GM12878 (cell line): Measurements from ENCODE around the gene FCGBP. TPM values are rescaled to one million over a fixed set of nuclear protein-coding genes. Genes with fewer than 3 reads are reported as not detected.

ENCODE experiments used
- ATAC-seq: fragments of 200-7000 bp; cut with Tn5 transposase; 3 replicates; pipeline ENCODE4 v1.9.1; 2020; ENCODE audit warnings: mild to moderate bottlenecking, moderate library complexity
- BruUV-seq: library from RNA; stranded (reverse); fragments of 400-500 nt; replicated peaks from 2 replicates; lab custom pipeline; 2021; lab: Mats Ljungman, UMichigan
- CTCF ChIA-PET: fragments of 300-600 bp; sonication (Branson Sonifier 250); formaldehyde crosslinking; extraction: SDS; loops from one replicate; lab custom pipeline; 2021; ENCODE audit warnings: inconsistent platforms; lab: Yijun Ruan, JAX
- POLR2A ChIA-PET: fragments of 350-600 bp; formaldehyde crosslinking; extraction: SDS; loops from one replicate; lab custom pipeline; 2021; ENCODE audit warnings: inconsistent platforms; lab: Charles Lee
- RAD21 ChIA-PET: fragments of 300-600 bp; sonication (Branson Sonifier 250); formaldehyde crosslinking; loops from one replicate; lab custom pipeline; 2023; ENCODE audit warnings: antibody characterized with exemption; ENCODE audit not compliant: unreplicated experiment; lab: Charles Lee
- SMC1A ChIA-PET: fragments of 300-600 bp; sonication (Branson Sonifier 250); formaldehyde crosslinking; loops from one replicate; lab custom pipeline; 2023; ENCODE audit not compliant: unreplicated experiment, uncharacterized antibody; lab: Charles Lee
- DNase-seq: peaks from one replicate; pipeline ENCODE4 v3.0.0-alpha.2; 2011; ENCODE audit warnings: low read depth, low spot score
- FAIRE-seq: peaks from 3 replicates; lab custom pipeline; 2011; peaks lifted over from hg19 to GRCh38; lab: Jason Lieb, UNC
- H2AFZ ChIP-seq: 2 replicates; pipeline ENCODE4 v1.6.0; 2011; ENCODE audit warnings: low read depth, low read length, control low read depth; ENCODE audit not compliant: control insufficient read depth
- H3K27ac ChIP-seq: 2 replicates; pipeline ENCODE4 v1.5.1; 2011; ENCODE audit warnings: control low read depth; ENCODE audit not compliant: control insufficient read depth, insufficient read depth
- H3K27me3 ChIP-seq, 2 experiments: replicated peaks in 1 of 2; 2 replicates each; pipeline versions ENCODE4 v1.6.0 to v1.6.1; 2011; ENCODE audit warnings: low read length in 1 of 2; ENCODE audit not compliant: control insufficient read depth in 2 of 2, insufficient read depth in 2 of 2
- H3K36me3 ChIP-seq, 2 experiments: 2 replicates each; pipeline ENCODE4 v1.5.1; 2011; ENCODE audit warnings: low read length in 1 of 2; ENCODE audit not compliant: control insufficient read depth in 2 of 2, insufficient read depth in 2 of 2
- H3K4me1 ChIP-seq: 2 replicates; pipeline ENCODE4 v1.6.1; 2011; ENCODE audit warnings: mild to moderate bottlenecking, low read length, moderate library complexity, mixed read lengths; ENCODE audit not compliant: control insufficient read depth, insufficient read depth
- H3K4me2 ChIP-seq: 2 replicates; pipeline ENCODE4 v1.6.0; 2011; ENCODE audit warnings: control low read depth; ENCODE audit not compliant: control insufficient read depth, insufficient read depth
- H3K4me3 ChIP-seq: fragments of 200-600 bp; sonication (generic); 2 replicates; pipeline ENCODE4 v1.5.1; 2016
- H3K79me2 ChIP-seq: 2 replicates; pipeline ENCODE4 v1.6.0; 2011; ENCODE audit warnings: low read length; ENCODE audit not compliant: control insufficient read depth, insufficient read depth
- H3K9ac ChIP-seq: 2 replicates; pipeline ENCODE4 v1.8.0; 2011; ENCODE audit warnings: low read length, control low read depth, mixed read lengths; ENCODE audit not compliant: control insufficient read depth, insufficient read depth
- H3K9me3 ChIP-seq: replicated peaks from 3 replicates; pipeline ENCODE4 v1.5.1; 2011; ENCODE audit warnings: mild to moderate bottlenecking, low read length; ENCODE audit not compliant: control insufficient read depth, insufficient read depth
- H4K20me1 ChIP-seq: 2 replicates; pipeline ENCODE4 v1.6.0; 2011; ENCODE audit not compliant: control insufficient read depth, insufficient read depth
- ASH2L ChIP-seq: fragments of 300-600, 200-600 bp; sonication (generic); IDR thresholded peaks from 2 replicates; pipeline ENCODE4 v1.6.1; 2017; ENCODE audit warnings: low read depth, mild to moderate bottlenecking, borderline replicate concordance
- CREM ChIP-seq: IDR thresholded peaks from 2 replicates; pipeline ENCODE4 v1.6.1; 2014; ENCODE audit warnings: antibody characterized with exemption, low read depth
- NFIC ChIP-seq: IDR thresholded peaks from 2 replicates; pipeline ENCODE4 v1.6.1; 2012; ENCODE audit warnings: low read depth, mild to moderate bottlenecking, inconsistent platforms, low read length, moderate library complexity
- NFXL1 ChIP-seq: fragments of 450-650 bp; IDR thresholded peaks from 2 replicates; pipeline ENCODE4 v1.6.1; 2017; ENCODE audit warnings: antibody characterized with exemption, mild to moderate bottlenecking, borderline replicate concordance
- NR2C1 ChIP-seq: fragments of 450-650 bp; IDR thresholded peaks from 2 replicates; pipeline ENCODE4 v1.6.1; 2017; ENCODE audit warnings: antibody characterized with exemption, mild to moderate bottlenecking, moderate library complexity
- NR2F1 ChIP-seq: fragments of 450-650 bp; conservative IDR thresholded peaks from 2 replicates; pipeline ENCODE4 v1.6.1; 2017; ENCODE audit warnings: mild to moderate bottlenecking
- PKNOX1 ChIP-seq: fragments of 450-650 bp; IDR thresholded peaks from 2 replicates; pipeline ENCODE4 v1.6.1; 2016; ENCODE audit warnings: mild to moderate bottlenecking
- RBBP5 ChIP-seq: fragments of 200-600 bp; sonication (generic); conservative IDR thresholded peaks from 2 replicates; pipeline ENCODE4 v1.6.1; 2016
- RELA ChIP-seq: fragments of 450-650 bp; IDR thresholded peaks from 2 replicates; pipeline ENCODE4 v1.8.0; 2014; ENCODE audit warnings: borderline replicate concordance; ENCODE audit not compliant: partially characterized antibody
- SKIL ChIP-seq: fragments of 450-650 bp; IDR thresholded peaks from 2 replicates; pipeline ENCODE4 v1.6.1; 2017; ENCODE audit warnings: mild to moderate bottlenecking, low read depth, inconsistent platforms; ENCODE audit not compliant: poor library complexity, severe bottlenecking
- SPI1 ChIP-seq: IDR thresholded peaks from 2 replicates; pipeline ENCODE4 v1.6.1; 2011; ENCODE audit warnings: low read depth, mild to moderate bottlenecking, low read length, moderate library complexity, borderline replicate concordance; ENCODE audit not compliant: insufficient read depth
- SUPT20H ChIP-seq: IDR thresholded peaks from 2 replicates; pipeline ENCODE4 v1.6.1; 2011; ENCODE audit warnings: low read depth, mild to moderate bottlenecking, low read length, moderate library complexity, borderline replicate concordance; ENCODE audit not compliant: control insufficient read depth
- WGBS: methylation state at CpG from one replicate; pipeline ENCODE4 v1.1.6; 2016; ENCODE audit warnings: low lambda C conversion rate; ENCODE audit not compliant: insufficient replicate concordance, insufficient coverage; ENCODE audit errors: missing lambda C conversion rate; 5-methylcytosine and 5-hydroxymethylcytosine counted together
- in situ Hi-C: fragments of 300-500 bp; cut with MboI; formaldehyde crosslinking; loops from 9 replicates; pipeline ENCODE4 v1.14.3; 2018; ENCODE audit warnings: mixed read lengths
- intact Hi-C: fragments of 100-400 bp; cut with micrococcal nuclease; formaldehyde crosslinking; loops from one replicate; pipeline ENCODE4 v1.14.2; 2022; ENCODE audit not compliant: unreplicated experiment
- polyA plus RNA-seq, 11 experiments: library from polyadenylated mRNA; depleted of rRNA in 4 of 11; unstranded in 6 of 11; stranded (reverse) in 5 of 11; fragments of >200 nt; fragmentation: Nextera tagmentation in 4 of 11; fragmentation: Illumina TruSeq in 1 of 11; extraction: Ambion mirVana in 4 of 11; extraction: Trizol in 1 of 11; gene quantifications; 1 replicate in 1 of 11; 2 replicates in 10 of 11; pipeline versions ENCODE4 v1.2.1 to v1.2.3, GENCODE V29; 2011 to 2016; ENCODE audit warnings: inconsistent platforms in 2 of 11, missing spikeins in 2 of 11, low read depth in 1 of 11
- total RNA-seq, 4 experiments: library from RNA; depleted of rRNA in 3 of 4; stranded (reverse); fragments of >200 nt in 3 of 4; fragmentation: Illumina TruSeq in 1 of 4; extraction: Trizol in 1 of 4; gene quantifications; 2 replicates each; pipeline versions ENCODE4 v1.2.1 to v1.2.3, GENCODE V29; 2013 to 2021

Gene FCGBP
- total and polyA plus RNA-seq, 10 of the 15 experiments (the other 5 are each of a cell fraction or from before 2014, with no cell fraction given): 0.02 to 3.2 (median 0.37) TPM; not detected in 2

- BruUV-seq: no TSS peak
- Histone ChIP-seq H3K27me3 (no peaks in the 10 kb centered on the region), H3K27ac (no peak overlapping the region), H3K4me1 (no peaks in the 10 kb centered on the region), H4K20me1 (no peaks in the 10 kb centered on the region), H3K36me3 (no peaks in the 10 kb centered on the region), H2AFZ (no peak overlapping the region), H3K9ac (no peak overlapping the region), H3K4me3 (no peak overlapping the region), H3K79me2 (no peaks in the 10 kb centered on the region), H3K4me2 (no peak overlapping the region), H3K9me3 (no peaks in the 10 kb centered on the region)
- intact Hi-C loops (no loop called here), in situ Hi-C loops (no loop called here)
- RAD21 ChIA-PET: interaction anchor here (0.9 kb wide), 1 partner anchor 43 kb away, joined by 3 read pairs; the partner anchor contains the start of gene PSMC4
- FAIRE-seq (no peak), ATAC-seq (no peak), DNase-seq (no peak)
- peak; percentile 30; the same call in 1 of the 2 replicates for TF ChIP-seq NR2F1
- 0 out of 2 replicates have a peak, but pooled peaks have one; percentile 18 for TF ChIP-seq NR2C1
- no peak for TF ChIP-seq SPI1
- SMC1A ChIA-PET: interaction anchor here (1.3 to 2.9 kb wide), 3 partner anchors 14 to 43 kb away, joined by 4 to 13 read pairs (median 6); partner anchors contain the start of gene PSMC4
- CTCF ChIA-PET: interaction anchor here (0.7 kb wide), 1 partner anchor 43 kb away, joined by 3 read pairs; no protein-coding TSS in a partner anchor
- POLR2A ChIA-PET: interaction anchor here (0.6 to 1.3 kb wide), 3 partner anchors 14 to 109 kb away, joined by 3 to 5 read pairs (median 3); no protein-coding TSS in a partner anchor
- 63% methylated on average over 23 of the region's 23 CpGs for WGBS
Observed at GRCh38 chr19:39927524-39928356, 6.7 kb downstream of the FCGBP start.

- FAIRE-seq: no peak
- WGBS: 57% methylated on average over 11 of the region's 11 CpGs
- TF ChIP-seq SKIL (no peak), RBBP5 (no peak), SUPT20H (no peak), RELA (no peak), PKNOX1 (no peak), CREM (no peak), NFIC (no peak), NFXL1 (no peak), ASH2L (no peak)
Observed at GRCh38 chr19:39927076-39927475, 7.4 kb downstream of the FCGBP start.

More at GRCh38 chr19:39927076-39927475, 7.4 kb downstream of the FCGBP start:
- H2AFZ ChIP-seq: no peak overlapping the region
- no peaks in the 10 kb centered on the region for H4K20me1 ChIP-seq
- no peak overlapping the region for H3K4me3 ChIP-seq
- no peaks in the 10 kb centered on the region for H3K9me3 ChIP-seq
- ChIA-PET SMC1A (interaction anchor here (1.7 to 2.9 kb wide), 2 partner anchors 15 to 43 kb away, joined by 6 to 13 read pairs; partner anchors contain the start of gene PSMC4), RAD21 (interaction anchor here (0.9 kb wide), 1 partner anchor 43 kb away, joined by 3 read pairs; the partner anchor contains the start of gene PSMC4), POLR2A (interaction anchor here (0.9 to 1.3 kb wide), 2 partner anchors 15 to 43 kb away, joined by 3 to 5 read pairs; no protein-coding TSS in a partner anchor), CTCF (interaction anchor here (0.7 kb wide), 2 partner anchors 43 to 271 kb away, joined by 3 read pairs; no protein-coding TSS in a partner anchor)
- no peak for ATAC-seq
- intact Hi-C loops: no loop called here
- DNase-seq: no peak
- no peaks in the 10 kb centered on the region for H3K36me3 ChIP-seq
- no peaks in the 10 kb centered on the region for H3K79me2 ChIP-seq
- no peak overlapping the region for H3K4me2 ChIP-seq
- H3K27ac ChIP-seq: no peak overlapping the region
- H3K27me3 ChIP-seq: no peaks in the 10 kb centered on the region
- no peak overlapping the region for H3K9ac ChIP-seq
- H3K4me1 ChIP-seq: no peaks in the 10 kb centered on the region
- in situ Hi-C loops: no loop called here
- BruUV-seq: no TSS peak
